Neural cell (in vitro differentiated cells): Measurements from ENCODE around the gene PLEKHG7. TPM values are rescaled to one million over a fixed set of nuclear protein-coding genes. Genes with fewer than 3 reads are reported as not detected.

Experiments used
- H2AFZ ChIP-seq: fragments of 200-600, 300-800 bp; sonication (generic), shearing (Covaris generic); 2 replicates; pipeline ENCODE4 v1.6.0; 2014; ENCODE audit warnings: low read depth, mild to moderate bottlenecking, antibody characterized with exemption, low read length, moderate library complexity
- H3F3A ChIP-seq: fragments of 200-600 bp; shearing (Covaris generic); 2 replicates; pipeline ENCODE4 v1.6.1; 2016; ENCODE audit warnings: mild to moderate bottlenecking, moderate library complexity, mixed read lengths, antibody characterized with exemption, low read length; ENCODE audit not compliant: insufficient read depth, poor library complexity, severe bottlenecking
- H3K27ac ChIP-seq: fragments of 200-600, 300-800 bp; sonication (generic), shearing (Covaris generic); 2 replicates; pipeline ENCODE4 v1.5.1; 2014; ENCODE audit warnings: mild to moderate bottlenecking, low read length, moderate library complexity
- H3K27me3 ChIP-seq: fragments of 300-800, 200-600 bp; sonication (generic), shearing (Covaris generic); 2 replicates; pipeline ENCODE4 v1.6.0; 2014; ENCODE audit warnings: mild to moderate bottlenecking, low read depth, low read length, moderate library complexity; ENCODE audit not compliant: insufficient read depth
- H3K36me3 ChIP-seq: fragments of 300-800, 200-600 bp; sonication (generic), shearing (Covaris generic); 2 replicates; pipeline ENCODE4 v1.5.1; 2014; ENCODE audit warnings: mild to moderate bottlenecking, antibody characterized with exemption, low read length, moderate library complexity; ENCODE audit not compliant: insufficient read depth
- H3K4me2 ChIP-seq: fragments of 300-800, 200-600 bp; sonication (generic), shearing (Covaris generic); 2 replicates; pipeline ENCODE4 v1.6.0; 2014; ENCODE audit warnings: mild to moderate bottlenecking, low read length
- H3K4me3 ChIP-seq: fragments of 300-800, 200-600 bp; sonication (generic), shearing (Covaris generic); 2 replicates; pipeline ENCODE4 v1.5.1; 2014; ENCODE audit warnings: mild to moderate bottlenecking, low read length, moderate library complexity
- H3K79me2 ChIP-seq: fragments of 200-600 bp; shearing (Covaris generic); replicated peaks from 2 replicates; pipeline ENCODE4 v1.6.0; 2014; ENCODE audit warnings: mild to moderate bottlenecking, low read length, moderate library complexity; ENCODE audit not compliant: insufficient read depth
- H3K9ac ChIP-seq: fragments of 300-800, 200-600 bp; sonication (generic), shearing (Covaris generic); 2 replicates; pipeline ENCODE4 v1.6.1; 2016; ENCODE audit warnings: mild to moderate bottlenecking, low read length, mixed read lengths
- H3K9me2 ChIP-seq: fragments of 200-600 bp; shearing (Covaris generic); 2 replicates; pipeline ENCODE4 v1.6.1; 2016; ENCODE audit warnings: mild to moderate bottlenecking, low read length, mixed read lengths; ENCODE audit not compliant: insufficient read depth
- H3K9me3 ChIP-seq: fragments of 200-600, 300-800 bp; sonication (generic), shearing (Covaris generic); 2 replicates; pipeline ENCODE4 v1.6.1; 2016; ENCODE audit warnings: mild to moderate bottlenecking, mixed run types, low read length, moderate library complexity, mixed read lengths
- H4K20me1 ChIP-seq: fragments of 200-600 bp; shearing (Covaris generic); 2 replicates; pipeline ENCODE4 v1.6.1; 2016; ENCODE audit warnings: mild to moderate bottlenecking, mixed run types; ENCODE audit not compliant: insufficient read depth
- CTCF ChIP-seq: fragments of 450-650 bp; IDR thresholded peaks from 2 replicates; pipeline ENCODE4 v1.5.1; 2014; ENCODE audit warnings: antibody characterized with exemption, mild to moderate bottlenecking, moderate library complexity; ENCODE audit not compliant: poor library complexity, severe bottlenecking
- EP300 ChIP-seq: fragments of 450-650 bp; conservative IDR thresholded peaks from 2 replicates; pipeline ENCODE4 v1.6.1; 2014; ENCODE audit warnings: antibody characterized with exemption, mild to moderate bottlenecking, moderate library complexity; ENCODE audit not compliant: poor library complexity, severe bottlenecking
- EZH2 ChIP-seq: fragments of 200-600, 300-800 bp; shearing (Covaris generic), sonication (generic); IDR thresholded peaks from 2 replicates; pipeline ENCODE4 v1.6.1; 2014; ENCODE audit warnings: antibody characterized with exemption, low read length, borderline replicate concordance, mild to moderate bottlenecking; ENCODE audit not compliant: insufficient read depth, poor library complexity, severe bottlenecking
- MXI1 ChIP-seq: fragments of 450-650 bp; conservative IDR thresholded peaks from 2 replicates; pipeline ENCODE4 v1.6.1; 2014; ENCODE audit warnings: antibody characterized with exemption, mild to moderate bottlenecking; ENCODE audit not compliant: poor library complexity, severe bottlenecking
- POLR2AphosphoS5 ChIP-seq: IDR thresholded peaks from 2 replicates; pipeline ENCODE4 v1.6.1; 2012
- RAD21 ChIP-seq: fragments of 450-650 bp; conservative IDR thresholded peaks from 2 replicates; pipeline ENCODE4 v1.6.1; 2014; ENCODE audit warnings: antibody characterized with exemption, mild to moderate bottlenecking, moderate library complexity
- REST ChIP-seq: IDR thresholded peaks from 2 replicates; pipeline ENCODE4 v1.6.1; 2012; ENCODE audit warnings: borderline replicate concordance
- SMC3 ChIP-seq: fragments of 450-650 bp; conservative IDR thresholded peaks from 2 replicates; pipeline ENCODE4 v1.6.1; 2014; ENCODE audit warnings: antibody characterized with exemption, mild to moderate bottlenecking, moderate library complexity; ENCODE audit not compliant: poor library complexity
- TAF1 ChIP-seq: IDR thresholded peaks from 2 replicates; pipeline ENCODE4 v1.6.1; 2012; ENCODE audit warnings: low read depth
- polyA plus RNA-seq: library from polyadenylated mRNA; depleted of rRNA; stranded (reverse); fragments of >200 nt; gene quantifications from 2 replicates; pipeline ENCODE4 v1.2.3, GENCODE V29; 2014

Gene PLEKHG7
- polyA plus RNA-seq, 1 donor from 2014 or later: not detected

- Histone ChIP-seq H3K9me3 (no peaks in the 10 kb centered on the region), H3F3A (no peaks in the 10 kb centered on the region), H3K4me3 (no peak overlapping the region), H3K9ac (no peak overlapping the region), H3K27me3 (no peaks in the 10 kb centered on the region), H3K36me3 (no peaks in the 10 kb centered on the region), H4K20me1 (no peaks in the 10 kb centered on the region), H3K27ac (no peak overlapping the region), H3K4me2 (no peak overlapping the region), H3K9me2 (no peaks in the 10 kb centered on the region), H2AFZ (no peak overlapping the region), H3K79me2 (no peaks in the 10 kb centered on the region)
- no peak for TF ChIP-seq REST
- TF ChIP-seq EZH2: no peak
- no peak for TF ChIP-seq RAD21
- TF ChIP-seq TAF1: no peak
- TF ChIP-seq CTCF: no peak
- no peak for TF ChIP-seq POLR2AphosphoS5
- no peak for TF ChIP-seq EP300
- no peak for TF ChIP-seq MXI1
- TF ChIP-seq SMC3: no peak
Observed at GRCh38 chr12:92675092-92675865, 27.5 kb upstream of the PLEKHG7 start.

GRCh38 chr12:92676710-92677109, 26.1 kb upstream of the PLEKHG7 start:
- H3K9me3 ChIP-seq: no peaks in the 10 kb centered on the region
- no peaks in the 10 kb centered on the region for H4K20me1 ChIP-seq
- H3K27me3 ChIP-seq: no peaks in the 10 kb centered on the region
- no peak overlapping the region for H3K9ac ChIP-seq
- TF ChIP-seq MXI1 (no peak), SMC3 (no peak), REST (no peak), POLR2AphosphoS5 (no peak), RAD21 (no peak), CTCF (no peak), EP300 (no peak), TAF1 (no peak), EZH2 (no peak)
- no peak overlapping the region for H3K27ac ChIP-seq
- no peaks in the 10 kb centered on the region for H3K36me3 ChIP-seq
- H3K4me2 ChIP-seq: no peak overlapping the region
- no peak overlapping the region for H2AFZ ChIP-seq
- no peaks in the 10 kb centered on the region for H3K79me2 ChIP-seq
- H3K4me3 ChIP-seq: no peak overlapping the region
- H3F3A ChIP-seq: no peaks in the 10 kb centered on the region
- H3K9me2 ChIP-seq: no peaks in the 10 kb centered on the region
